ENCODE measurements around the gene LSM14A. TPM values are rescaled to one million over a fixed set of nuclear protein-coding genes. Genes with fewer than 3 reads are reported as not detected.

Gene LSM14A
- total and polyA plus RNA-seq, 2 of the 8 experiments (the other 6 are each of a cell fraction or from before 2014, with no cell fraction given): 117 to 195 TPM

GRCh38 chr19:34171877-34172660 is at the start of gene LSM14A (continued):
- TF ChIP-seq GTF2F1 (IDR thresholded peaks at IDR 0.05; ENCODE audit: borderline replicate concordance, low read depth, low read length): peak; percentile 44; the same call in 1 of the 2 replicates
- peak; percentile 97 for TF ChIP-seq POLR2AphosphoS5 (IDR thresholded peaks at IDR 0.05; ENCODE audit: low read depth, low read length)
- TF ChIP-seq POLR2A (IDR thresholded peaks at IDR 0.05; ENCODE audit: control extremely low read depth in 1 of 2, low read depth in 2 of 2, low read length in 2 of 2): peak; percentile 93 to 99
- no peak for TF ChIP-seq CTBP2 (IDR thresholded peaks at IDR 0.05; ENCODE audit: borderline replicate concordance, insufficient read depth, insufficient read length, low read length)
- no peak for TF ChIP-seq JUN (IDR thresholded peaks at IDR 0.05; ENCODE audit: low read depth, low read length)
- peak; percentile 31 for TF ChIP-seq ASH2L (IDR thresholded peaks at IDR 0.05; ENCODE audit: low read length)
- TF ChIP-seq HDAC2 (IDR thresholded peaks at IDR 0.05; ENCODE audit: borderline replicate concordance in 1 of 2, low read depth in 2 of 2, low read length in 2 of 2): no peak
